T-cell (primary cell): Measurements from ENCODE around the gene DSG3. TPM values are rescaled to one million over a fixed set of nuclear protein-coding genes. Genes with fewer than 3 reads are reported as not detected.
"Not testable (repeated sequence)": the region's sequence is repeated elsewhere in the genome, so short reads cannot be mapped to it uniquely, and the experiment has no call there.

Experiments
- ATAC-seq, 4 experiments: fragments of 200-7000 bp in 3 of 4; fragments of 150-1000 bp in 1 of 4; cut with Tn5 transposase; replicated peaks in 1 of 4; 1 replicate in 3 of 4; 2 replicates in 1 of 4; pipeline ENCODE4 v1.10.0; 2021; ENCODE audit warnings: moderate library complexity in 3 of 4, mild to moderate bottlenecking in 2 of 4, moderate number of reproducible peaks in 1 of 4
- CTCF ChIA-PET, 2 donors: fragments of 300-600 bp; sonication (Branson Sonifier 250); formaldehyde crosslinking; loops; one replicate each; lab custom pipeline; 2022; ENCODE audit warnings: antibody characterized with exemption in 2 of 2; lab: Charles Lee
- POLR2A ChIA-PET, 2 donors: fragments of 300-600 bp; sonication (Branson Sonifier 250); formaldehyde crosslinking; loops; one replicate each; lab custom pipeline; 2022; ENCODE audit warnings: antibody characterized with exemption in 2 of 2; lab: Charles Lee
- DNase-seq, 35 experiments: peaks; one replicate each; pipeline versions ENCODE4 v3.0.0 to v3.0.0-alpha.2; 2013 to 2023
- H3K27ac ChIP-seq: one replicate; pipeline ENCODE4 v1.5.1; 2013; ENCODE audit warnings: low read length
- H3K27me3 ChIP-seq, 2 experiments: replicated peaks in 1 of 2; 1 replicate in 1 of 2; 2 replicates in 1 of 2; pipeline versions ENCODE4 v1.6.1 to v1.7.0; 2013; ENCODE audit warnings: low read length in 1 of 2, mixed read lengths in 1 of 2; ENCODE audit not compliant: control insufficient read depth in 2 of 2, insufficient read depth in 2 of 2; ENCODE audit errors: extremely low read depth in 1 of 2
- H3K36me3 ChIP-seq, 2 donors: 1 replicate in 1 of 2; 2 replicates in 1 of 2; pipeline versions ENCODE4 v1.6.1 to v1.7.0; 2013; ENCODE audit warnings: low read length in 1 of 2; ENCODE audit not compliant: control insufficient read depth in 2 of 2, insufficient read depth in 1 of 2; ENCODE audit errors: extremely low read depth in 1 of 2
- H3K4me1 ChIP-seq, 2 experiments: 1 replicate in 1 of 2; 2 replicates in 1 of 2; pipeline versions ENCODE4 v1.6.1 to v1.7.0; 2013; ENCODE audit warnings: low read length in 2 of 2, mixed read lengths in 1 of 2; ENCODE audit not compliant: insufficient read depth in 2 of 2, control insufficient read depth in 1 of 2; ENCODE audit errors: extremely low read depth in 1 of 2
- H3K4me3 ChIP-seq, 2 donors: 1 replicate in 1 of 2; 2 replicates in 1 of 2; pipeline versions ENCODE4 v1.5.1 to v1.7.0; 2013; ENCODE audit warnings: mild to moderate bottlenecking in 2 of 2, low read length in 1 of 2, moderate library complexity in 1 of 2; ENCODE audit not compliant: control insufficient read depth in 1 of 2; ENCODE audit errors: extremely low read depth in 1 of 2
- H3K9me3 ChIP-seq: 2 replicates; pipeline ENCODE4 v1.7.0; 2013
- H3K27ac Mint-ChIP-seq, 2 donors: one replicate each; pipeline ENCODE4 v1.8.0; 2020 to 2021; ENCODE audit warnings: mild to moderate bottlenecking in 2 of 2, mixed read lengths in 2 of 2
- H3K27me3 Mint-ChIP-seq, 2 donors: one replicate each; pipeline ENCODE4 v1.8.0; 2021 to 2022; ENCODE audit warnings: mixed read lengths in 2 of 2
- H3K36me3 Mint-ChIP-seq: one replicate; pipeline ENCODE4 v1.8.0; 2021; ENCODE audit warnings: mixed read lengths
- H3K4me1 Mint-ChIP-seq, 3 donors: one replicate each; pipeline ENCODE4 v1.8.0; 2020 to 2022; ENCODE audit warnings: mixed read lengths in 3 of 3, mild to moderate bottlenecking in 1 of 3
- H3K4me3 Mint-ChIP-seq, 3 donors: one replicate each; pipeline ENCODE4 v1.8.0; 2020 to 2022; ENCODE audit warnings: mild to moderate bottlenecking in 3 of 3, mixed read lengths in 3 of 3, moderate library complexity in 3 of 3
- H3K9me3 Mint-ChIP-seq, 3 donors: one replicate each; pipeline ENCODE4 v1.8.0; 2020 to 2022; ENCODE audit warnings: mixed read lengths in 3 of 3
- WGBS: methylation state at CpG from one replicate; pipeline ENCODE4 v1.1.5; 2013; ENCODE audit warnings: missing lambda C conversion rate; ENCODE audit not compliant: insufficient coverage; 5-methylcytosine and 5-hydroxymethylcytosine counted together
- total RNA-seq, 35 experiments: library from RNA in 6 of 35; stranded (reverse) in 6 of 35; fragments of 120-200 nt in 1 of 35; gene quantifications; one replicate each; pipeline versions ENCODE4 v1.2.1 to v1.2.4 and lab custom pipeline; 2013 to 2026

The DSG3 gene
- total RNA-seq, 5 donors from 2014 or later (not counting 1 experiment from before 2014, with no cell fraction given), result not detected

- ATAC-seq, result no peak
- Histone ChIP-seq H3K9me3 (no peaks in the 10 kb centered on the region), H3K4me1 (no peaks in the 10 kb centered on the region), H3K4me3 (no peak overlapping the region), H3K36me3 (no peaks in the 10 kb centered on the region), H3K27ac (no peak overlapping the region), H3K27me3 (no peaks in the 10 kb centered on the region)
- H3K4me1 Mint-ChIP-seq, result no peaks in the 10 kb centered on the region
- peaks cover 3 to 30% of the 10 kb centered on the region in 2 donors for H3K27me3 Mint-ChIP-seq
- no peak overlapping the region for H3K27ac Mint-ChIP-seq
- DNase-seq, result no peak
- H3K9me3 Mint-ChIP-seq, result peaks cover 0 to 2% (median 0%) of the 10 kb centered on the region in 3 donors
- POLR2A ChIA-PET, result no interaction called here
- CTCF ChIA-PET, result no interaction called here
- no peaks in the 10 kb centered on the region for H3K36me3 Mint-ChIP-seq
- no peak overlapping the region for H3K4me3 Mint-ChIP-seq
Measured at GRCh38 chr18:31490833-31491232, 43.3 kb downstream of the DSG3 start.

- CTCF ChIA-PET, result no interaction called here
- H3K9me3 ChIP-seq, result no peaks in the 10 kb centered on the region
- H3K4me1 Mint-ChIP-seq, result no peaks in the 10 kb centered on the region
- peaks cover 8 to 26% of the 10 kb centered on the region in 2 donors for H3K27me3 Mint-ChIP-seq
- no peaks in the 10 kb centered on the region for H3K36me3 ChIP-seq
- H3K9me3 Mint-ChIP-seq, result peaks cover 0 to 2% (median 0%) of the 10 kb centered on the region in 3 donors
- no peak overlapping the region for H3K4me3 Mint-ChIP-seq
- H3K36me3 Mint-ChIP-seq, result no peaks in the 10 kb centered on the region
- no peak for DNase-seq
- H3K27ac ChIP-seq, result no peak overlapping the region
- H3K4me3 ChIP-seq, result no peak overlapping the region
- ATAC-seq, result no peak
- H3K27me3 ChIP-seq, result no peaks in the 10 kb centered on the region
- no peaks in the 10 kb centered on the region for H3K4me1 ChIP-seq
- POLR2A ChIA-PET, result no interaction called here
- no peak overlapping the region for H3K27ac Mint-ChIP-seq
Measured at GRCh38 chr18:31491586-31491985, 44.0 kb downstream of the DSG3 start.

- ChIA-PET CTCF (no interaction called here), POLR2A (no interaction called here)
- peaks cover 18 to 31% of the 10 kb centered on the region in 2 donors for H3K27me3 Mint-ChIP-seq
- peaks cover 2 to 7% of the 10 kb centered on the region in 2 experiments for H3K27me3 ChIP-seq
- DNase-seq, result no peak
- no peak overlapping the region for H3K4me3 Mint-ChIP-seq
- no peaks in the 10 kb centered on the region for H3K9me3 ChIP-seq
- no peak overlapping the region for H3K27ac Mint-ChIP-seq
- no peaks in the 10 kb centered on the region for H3K36me3 ChIP-seq
- H3K4me3 ChIP-seq, result no peak overlapping the region
- H3K27ac ChIP-seq, result no peak overlapping the region
- no peaks in the 10 kb centered on the region for H3K4me1 Mint-ChIP-seq
- peaks cover 0 to 1% of the 10 kb centered on the region in 2 experiments for H3K4me1 ChIP-seq
- 91% methylated on average over 6 of the region's 9 CpGs for WGBS
- peaks cover 0 to 2% (median 0%) of the 10 kb centered on the region in 3 donors for H3K9me3 Mint-ChIP-seq
- no peak for ATAC-seq
- H3K36me3 Mint-ChIP-seq, result no peaks in the 10 kb centered on the region
Measured at GRCh38 chr18:31492671-31493070, 45.1 kb downstream of the DSG3 start.

- no peak for ATAC-seq
- H3K4me1 ChIP-seq, result peaks cover 0 to 4% of the 10 kb centered on the region in 2 experiments
- peaks cover 2 to 10% of the 10 kb centered on the region in 2 experiments for H3K27me3 ChIP-seq
- ChIA-PET CTCF (no interaction called here), POLR2A (no interaction called here)
- no peak overlapping the region for H3K4me3 ChIP-seq
- no peak for DNase-seq
- no peak overlapping the region for H3K27ac ChIP-seq
- H3K36me3 ChIP-seq, result no peaks in the 10 kb centered on the region
- no CpG with 5 or more reads among the region's 7 CpGs for WGBS
- H3K9me3 ChIP-seq, result no peaks in the 10 kb centered on the region
- Mint-ChIP-seq H3K9me3 (peaks cover 0 to 2% (median 0%) of the 10 kb centered on the region in 3 donors), H3K36me3 (no peaks in the 10 kb centered on the region), H3K27me3 (peaks cover 18 to 31% of the 10 kb centered on the region in 2 donors), H3K4me3 (no peak overlapping the region), H3K4me1 (no peaks in the 10 kb centered on the region), H3K27ac (no peak overlapping the region)
Measured at GRCh38 chr18:31493171-31493570, 45.6 kb downstream of the DSG3 start.

GRCh38 chr18:31493941-31494340 lies 46.4 kb downstream of the DSG3 start:
- no peak overlapping the region for H3K27ac Mint-ChIP-seq
- CTCF ChIA-PET, result no interaction called here

GRCh38 chr18:31494705-31495244 lies 47.2 kb downstream of the DSG3 start:
- H3K9me3 ChIP-seq, H3K4me1 ChIP-seq, CTCF ChIA-PET, H3K9me3 Mint-ChIP-seq, H3K4me1 Mint-ChIP-seq, ATAC-seq, DNase-seq, H3K4me3 Mint-ChIP-seq, H3K4me3 ChIP-seq, H3K27ac ChIP-seq, POLR2A ChIA-PET, H3K36me3 Mint-ChIP-seq, H3K36me3 ChIP-seq, H3K27ac Mint-ChIP-seq: not testable (repeated sequence)
- no CpG with 5 or more reads among the region's 2 CpGs for WGBS
- peaks cover 27 to 30% of the 10 kb centered on the region in 2 donors for H3K27me3 Mint-ChIP-seq
- peaks cover 2 to 14% of the 10 kb centered on the region in 2 experiments for H3K27me3 ChIP-seq

More at GRCh38 chr18:31493941-31494340, 46.4 kb downstream of the DSG3 start:
- Histone ChIP-seq H3K36me3 (no peaks in the 10 kb centered on the region), H3K4me3 (no peak overlapping the region), H3K4me1 (peaks cover 0 to 9% of the 10 kb centered on the region in 2 experiments), H3K9me3 (no peaks in the 10 kb centered on the region), H3K27ac (no peak overlapping the region), H3K27me3 (peaks cover 2 to 14% of the 10 kb centered on the region in 2 experiments)
- Mint-ChIP-seq H3K36me3 (no peaks in the 10 kb centered on the region), H3K9me3 (peaks cover 0 to 2% (median 0%) of the 10 kb centered on the region in 3 donors), H3K4me3 (no peak overlapping the region), H3K27me3 (peaks cover 24 to 28% of the 10 kb centered on the region in 2 donors), H3K4me1 (peaks cover 0 to 4% (median 4%) of the 10 kb centered on the region in 3 donors)
- no peak for DNase-seq
- POLR2A ChIA-PET, result no interaction called here
- no peak for ATAC-seq
